Calu3 (cell line): ENCODE data around the gene MAML1. TPM values are rescaled to one million over a fixed set of nuclear protein-coding genes. Genes with fewer than 3 reads are reported as not detected.

ENCODE experiments used
- BruUV-seq: library from RNA; stranded (reverse); fragments of 400-500 nt; replicated peaks from 2 replicates; lab custom pipeline; 2021; lab: Mats Ljungman, UMichigan
- CTCF ChIA-PET: fragments of 300-600 bp; sonication (Branson Sonifier 250); formaldehyde crosslinking; loops from one replicate; lab custom pipeline; 2022; ENCODE audit warnings: antibody characterized with exemption; lab: Charles Lee
- DNase-seq: peaks from one replicate; pipeline ENCODE4 v3.0.0; 2022
- H3K27ac Mint-ChIP-seq: one replicate; pipeline ENCODE4 v1.8.0; 2022; ENCODE audit warnings: mixed read lengths; ENCODE audit not compliant: unreplicated experiment
- H3K27me3 Mint-ChIP-seq: one replicate; pipeline ENCODE4 v1.8.0; 2022; ENCODE audit warnings: mixed read lengths; ENCODE audit not compliant: unreplicated experiment
- H3K36me3 Mint-ChIP-seq: one replicate; pipeline ENCODE4 v1.8.0; 2022; ENCODE audit warnings: mild to moderate bottlenecking, moderate library complexity, mixed read lengths; ENCODE audit not compliant: insufficient read depth, unreplicated experiment
- H3K4me1 Mint-ChIP-seq: one replicate; pipeline ENCODE4 v1.8.0; 2022; ENCODE audit warnings: mild to moderate bottlenecking, low read depth, mixed read lengths; ENCODE audit not compliant: unreplicated experiment
- H3K4me3 Mint-ChIP-seq: one replicate; pipeline ENCODE4 v1.8.0; 2022; ENCODE audit warnings: mild to moderate bottlenecking, low read depth, moderate library complexity, mixed read lengths; ENCODE audit not compliant: unreplicated experiment
- H3K9me3 Mint-ChIP-seq: one replicate; pipeline ENCODE4 v1.8.0; 2022; ENCODE audit warnings: low read depth, mixed read lengths; ENCODE audit not compliant: unreplicated experiment
- CTCF ChIP-seq: fragments of 200-600 bp; IDR thresholded peaks from one replicate; pipeline ENCODE4 v1.8.0; 2022; ENCODE audit warnings: antibody characterized with exemption; ENCODE audit not compliant: unreplicated experiment
- intact Hi-C: fragments of 100-400 bp; cut with micrococcal nuclease; formaldehyde crosslinking; loops from one replicate; pipeline ENCODE4 v1.10.0; 2022; ENCODE audit not compliant: unreplicated experiment
- total RNA-seq: library from RNA; stranded (reverse); gene quantifications from 2 replicates; pipeline ENCODE4 v1.2.3, GENCODE V29; 2022

Gene MAML1
- total RNA-seq, 1 experiment from 2014 or later: 38.5 TPM

- no peak for DNase-seq
- Mint-ChIP-seq H3K4me3 (no peak overlapping the region), H3K27ac (no peak overlapping the region), H3K4me1 (no peaks in the 10 kb centered on the region), H3K27me3 (no peaks in the 10 kb centered on the region), H3K36me3 (peaks cover 62% of the 10 kb centered on the region), H3K9me3 (no peaks in the 10 kb centered on the region)
- intact Hi-C loops: no loop called here
- no peak for TF ChIP-seq CTCF
- BruUV-seq: no TSS peak
- CTCF ChIA-PET: no interaction called here
Measured at GRCh38 chr5:179773686-179774040, 41.0 kb downstream of the MAML1 start.

GRCh38 chr5:179774442-179774841 lies 41.8 kb downstream of the MAML1 start:
- no peak overlapping the region for H3K4me3 Mint-ChIP-seq
- no peak for TF ChIP-seq CTCF
- H3K4me1 Mint-ChIP-seq: no peaks in the 10 kb centered on the region
- H3K36me3 Mint-ChIP-seq: peaks cover 61% of the 10 kb centered on the region
- CTCF ChIA-PET: interaction anchor here (0.7 to 1.4 kb wide), 2 partner anchors 11 to 62 kb away, joined by 4 read pairs; no protein-coding TSS in a partner anchor
- BruUV-seq: no TSS peak
- intact Hi-C loops: no loop called here
- no peak overlapping the region for H3K27ac Mint-ChIP-seq
- no peaks in the 10 kb centered on the region for H3K9me3 Mint-ChIP-seq
- DNase-seq: no peak
- H3K27me3 Mint-ChIP-seq: no peaks in the 10 kb centered on the region

- CTCF ChIA-PET: interaction anchor here (0.6 to 1.8 kb wide), 2 partner anchors 9 to 733 kb away, joined by 3 to 13 read pairs; no protein-coding TSS in a partner anchor
- no peak for TF ChIP-seq CTCF
- no TSS peak for BruUV-seq
Measured at GRCh38 chr5:179776411-179776938, 43.9 kb downstream of the MAML1 start.

GRCh38 chr5:179777456-179777855 lies 44.8 kb downstream of the MAML1 start:
- Mint-ChIP-seq H3K4me3 (no peak overlapping the region), H3K36me3 (peaks cover 50% of the 10 kb centered on the region), H3K27me3 (no peaks in the 10 kb centered on the region), H3K27ac (no peak overlapping the region), H3K4me1 (no peaks in the 10 kb centered on the region), H3K9me3 (no peaks in the 10 kb centered on the region)
- no peak for TF ChIP-seq CTCF
- no TSS peak for BruUV-seq
- CTCF ChIA-PET: interaction anchor here (0.6 to 1.8 kb wide), 2 partner anchors 10 to 732 kb away, joined by 3 to 13 read pairs; no protein-coding TSS in a partner anchor
- intact Hi-C loops: no loop called here
- no peak for DNase-seq

More at GRCh38 chr5:179776411-179776938, 43.9 kb downstream of the MAML1 start:
- no peak for DNase-seq
- H3K4me3 Mint-ChIP-seq: no peak overlapping the region
- H3K4me1 Mint-ChIP-seq: no peaks in the 10 kb centered on the region
- no peak overlapping the region for H3K27ac Mint-ChIP-seq
- intact Hi-C loops: no loop called here
- H3K27me3 Mint-ChIP-seq: no peaks in the 10 kb centered on the region
- H3K36me3 Mint-ChIP-seq: peaks cover 58% of the 10 kb centered on the region
- no peaks in the 10 kb centered on the region for H3K9me3 Mint-ChIP-seq
